Regular cardiac myocyte (primary cell): ENCODE results near the gene CERS2. TPM values are rescaled to one million over a fixed set of nuclear protein-coding genes. Genes with fewer than 3 reads are reported as not detected.

Experiments used
- total RNA-seq: library from RNA; depleted of rRNA; stranded (reverse); fragments of >200 nt; gene quantifications from 2 replicates; pipeline ENCODE4 v1.2.3, GENCODE V29; 2014

Gene CERS2, protein sequence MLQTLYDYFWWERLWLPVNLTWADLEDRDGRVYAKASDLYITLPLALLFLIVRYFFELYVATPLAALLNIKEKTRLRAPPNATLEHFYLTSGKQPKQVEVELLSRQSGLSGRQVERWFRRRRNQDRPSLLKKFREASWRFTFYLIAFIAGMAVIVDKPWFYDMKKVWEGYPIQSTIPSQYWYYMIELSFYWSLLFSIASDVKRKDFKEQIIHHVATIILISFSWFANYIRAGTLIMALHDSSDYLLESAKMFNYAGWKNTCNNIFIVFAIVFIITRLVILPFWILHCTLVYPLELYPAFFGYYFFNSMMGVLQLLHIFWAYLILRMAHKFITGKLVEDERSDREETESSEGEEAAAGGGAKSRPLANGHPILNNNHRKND
- total RNA-seq, result 108 and 150 TPM in 2 replicates

DNA sequence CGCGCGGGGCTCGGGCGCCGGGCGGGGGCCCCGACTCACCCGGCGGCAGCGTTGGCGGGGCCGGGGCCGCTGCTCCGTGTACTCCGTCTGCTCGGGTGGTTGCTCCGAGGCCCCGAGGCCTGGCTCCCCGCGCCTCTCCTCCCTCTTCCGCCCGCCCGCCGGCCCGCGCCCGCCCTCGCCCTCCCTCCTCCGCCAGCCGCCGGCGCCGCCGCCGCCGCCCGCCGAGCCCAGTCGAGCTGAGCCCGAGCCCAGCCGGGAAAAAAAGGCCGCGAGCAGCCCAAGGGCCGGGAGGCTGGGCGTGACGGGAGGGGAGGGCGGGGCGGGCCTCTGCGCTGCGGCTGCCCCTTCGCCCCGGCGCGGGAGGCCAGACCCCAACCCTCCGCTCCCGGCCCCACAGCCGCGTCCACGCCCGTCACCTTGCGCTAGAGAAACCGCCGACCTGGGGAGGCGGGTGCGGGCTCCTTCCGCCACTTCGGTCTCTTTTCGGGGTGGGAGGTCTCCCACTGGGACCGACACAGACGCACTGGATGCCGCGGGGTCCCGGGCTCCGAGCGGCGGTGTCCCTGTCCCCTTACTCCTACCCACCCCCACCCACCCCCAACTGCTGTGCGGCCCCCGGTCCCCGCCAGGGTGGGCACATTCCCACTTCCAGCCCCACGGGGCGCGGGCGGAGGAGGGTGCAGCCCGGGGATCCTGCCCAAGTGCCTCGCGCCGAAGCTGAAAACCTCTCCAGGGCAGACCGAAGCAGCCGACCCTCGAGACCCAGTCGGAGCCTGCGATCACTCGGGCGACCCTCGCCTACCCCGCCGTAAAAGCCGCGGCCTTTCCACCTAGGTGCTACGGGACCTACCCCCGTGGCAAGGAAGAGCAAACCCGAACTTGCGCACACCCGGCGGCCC, at the start of gene CERS2:
CERS2 (minus strand) TSS at position 256 of the 899 bp plus-strand sequence. CDS start 5,745 bp downstream, outside the sequence.

DNA sequence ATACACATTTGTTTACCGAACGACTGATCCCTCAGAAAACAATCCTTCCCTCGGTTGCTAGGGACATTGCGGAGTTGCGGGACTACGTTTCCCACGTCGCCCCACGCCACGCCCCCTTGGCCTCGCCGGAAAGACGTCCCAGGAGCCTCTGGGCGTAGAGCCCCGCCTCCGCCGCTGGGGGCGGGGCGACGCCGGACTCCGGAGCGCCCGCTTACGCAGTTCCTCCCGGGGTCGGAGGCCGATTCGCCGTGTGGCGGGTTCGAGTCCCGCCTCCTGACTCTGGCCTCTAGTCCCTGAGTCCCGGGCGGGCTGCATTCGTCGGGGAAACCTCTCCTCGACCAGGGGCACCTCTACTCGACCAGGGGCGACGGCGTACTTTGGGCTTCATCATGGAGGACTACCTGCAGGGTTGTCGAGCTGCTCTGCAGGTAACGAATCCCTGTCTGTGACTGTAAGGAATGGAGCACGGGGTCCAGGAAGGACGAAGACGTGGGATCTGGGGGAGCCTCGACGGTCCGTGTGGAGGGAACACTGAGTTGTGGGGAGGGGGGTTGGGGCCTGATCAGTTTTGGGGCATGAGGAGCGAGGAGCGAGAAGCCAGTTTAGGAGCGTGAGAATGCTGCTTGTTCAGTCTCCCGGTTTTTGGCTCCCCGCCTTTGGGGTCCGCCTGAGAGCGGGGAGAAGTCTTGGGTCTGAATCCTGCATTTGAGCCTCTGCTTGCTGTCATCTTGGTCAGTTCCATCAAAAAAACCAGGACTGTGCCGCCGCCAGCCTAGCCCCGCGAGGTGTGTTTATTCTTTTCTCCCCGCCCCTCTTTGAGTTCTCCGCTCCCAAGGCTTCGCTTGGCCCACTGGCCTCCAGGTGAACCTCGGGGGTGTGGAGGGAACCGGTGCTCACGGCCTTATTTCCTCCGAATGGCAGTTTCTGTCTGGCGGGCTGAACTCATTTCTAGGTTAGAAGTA, 33.9 kb upstream of the CERS2 start, which contains the start of gene PRUNE1:
PRUNE1 (plus strand) TSS at position 206 of the 962 bp plus-strand sequence; CDS start at position 390, 184 bp downstream.

DNA sequence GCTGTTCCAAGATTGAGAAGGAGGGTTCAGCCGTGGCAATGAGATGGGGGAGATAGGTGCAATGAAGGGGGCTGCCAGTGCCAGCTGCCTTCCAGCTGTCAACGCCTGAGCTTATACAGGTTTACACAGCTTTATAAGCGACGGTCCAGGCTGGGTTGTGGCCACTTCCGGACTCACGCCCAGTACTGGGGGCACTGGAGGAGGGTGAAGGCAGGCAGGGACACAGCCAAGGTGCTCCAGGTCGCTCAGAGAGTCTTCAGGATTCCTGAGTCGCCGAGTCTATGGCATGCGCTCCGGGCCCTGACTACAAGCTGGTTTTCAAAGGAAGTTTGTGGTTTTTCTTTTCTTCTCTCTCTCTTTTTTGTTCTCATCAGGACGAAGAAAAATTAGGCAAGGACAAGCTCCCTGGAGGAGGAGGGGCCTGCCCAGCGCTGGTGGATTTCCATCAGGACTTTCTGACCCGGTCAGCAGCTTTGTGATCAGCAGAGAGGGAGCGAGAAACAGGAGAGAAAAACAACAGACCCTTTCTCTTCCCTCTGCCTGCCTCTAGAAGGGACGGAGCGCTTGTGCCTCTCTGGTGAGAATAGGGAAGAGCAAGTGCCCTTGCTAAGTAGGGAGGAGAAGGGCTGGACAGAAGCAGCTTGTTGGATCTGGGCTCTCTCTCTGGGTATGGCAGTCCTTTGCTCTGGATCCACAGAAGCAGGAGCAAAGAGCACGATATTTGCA, 31.9 kb upstream of the CERS2 start, which contains the start of gene MINDY1:
MINDY1 (minus strand) TSS at position 576 of the 726 bp plus-strand sequence. CDS start 4,285 bp downstream, outside the sequence.

DNA sequence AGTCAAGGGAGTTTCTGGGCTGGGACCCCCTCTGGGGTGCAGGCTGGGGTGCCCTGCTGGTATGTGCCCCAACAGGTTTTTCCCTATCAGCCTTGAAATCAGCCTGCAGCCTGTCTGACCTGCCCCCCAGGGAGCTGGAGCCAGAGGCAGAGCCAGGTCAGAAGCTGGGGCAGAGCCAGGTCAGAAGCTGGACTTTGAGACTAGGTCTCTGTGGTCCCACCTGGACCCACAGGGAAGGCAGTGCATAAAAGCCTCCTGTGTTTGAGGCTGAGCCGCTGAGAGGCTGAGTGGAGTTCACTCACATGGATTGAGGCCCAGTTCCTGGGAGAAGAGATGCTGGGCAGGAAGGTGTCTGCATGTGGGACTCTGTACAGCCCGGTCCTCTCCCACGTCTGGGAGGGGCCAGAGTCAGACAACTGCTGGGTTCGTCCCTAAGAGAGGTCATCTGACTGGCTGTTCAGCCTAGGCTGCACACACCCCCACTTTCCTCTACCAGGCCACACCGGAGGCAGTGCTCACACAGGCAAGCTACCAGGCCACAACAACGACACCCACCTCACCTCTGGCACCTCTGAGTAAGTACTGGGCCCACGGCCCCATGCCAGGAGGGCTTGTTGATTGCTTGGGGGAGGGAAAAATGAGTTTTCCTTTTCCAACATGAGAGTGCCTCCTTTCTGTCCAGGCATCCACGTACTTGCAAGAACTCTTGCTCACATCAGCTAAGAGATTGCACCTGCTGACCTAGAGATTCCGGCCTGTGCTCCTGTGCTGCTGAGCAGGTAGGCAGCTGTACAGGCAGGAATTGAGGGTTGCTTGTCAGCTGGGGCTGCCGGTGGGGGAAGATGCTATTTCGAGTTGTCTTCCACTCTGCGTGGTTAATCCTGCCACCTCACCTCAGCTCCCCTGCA, 7.4 kb upstream of the CERS2 start, which contains the start of gene ANXA9:
ANXA9 (plus strand) TSS at position 488 of the 908 bp plus-strand sequence. CDS start 814 bp downstream, outside the sequence.

DNA sequence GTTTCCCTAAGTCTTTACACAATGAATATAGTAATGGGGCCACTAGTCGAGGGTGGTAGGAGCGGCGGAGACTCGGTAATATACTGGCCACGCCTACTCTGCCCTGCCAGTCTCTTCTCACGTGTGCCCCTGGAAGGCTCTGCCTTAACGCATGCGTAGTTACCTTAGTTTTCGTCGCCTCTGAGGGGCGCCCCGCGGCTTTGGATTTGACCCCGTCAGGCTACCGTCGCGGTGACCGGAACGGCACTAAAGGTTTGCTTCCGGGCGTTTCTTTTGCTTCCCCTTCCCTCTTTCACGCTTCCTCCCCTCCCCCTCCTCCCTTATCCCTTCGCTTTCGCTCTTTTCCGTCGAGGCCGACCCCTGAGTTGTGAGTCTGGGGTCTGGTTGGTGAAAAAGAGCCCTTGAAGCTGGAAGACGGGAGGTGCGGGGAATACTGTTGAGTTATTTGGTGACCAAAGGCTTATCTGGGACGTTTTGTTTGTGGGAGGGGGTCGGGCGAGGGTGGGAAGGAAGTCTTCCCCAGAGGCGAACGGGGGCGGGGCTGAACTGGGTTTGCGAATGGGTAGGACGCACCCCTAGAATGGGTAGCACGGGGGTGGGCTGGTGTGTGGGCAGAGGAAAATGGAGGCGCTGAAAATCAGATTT, 48.4 kb downstream of the CERS2 start, which contains the start of gene SETDB1:
SETDB1 (plus strand) TSS at position 267 of the 645 bp plus-strand sequence. CDS start 1,352 bp downstream, outside the sequence.

Other genes with a start within 250 kb of the CERS2 start
- 3.3 and 12.4 TPM in 2 replicates for gene CTSS, start 209.1 kb downstream of the CERS2 start, total RNA-seq
- 5.4 and 24.2 TPM in 2 replicates for gene CTSK, start 166.6 kb downstream of the CERS2 start, total RNA-seq
- gene ARNT, start 98.2 kb downstream of the CERS2 start, total RNA-seq, result 28.2 and 37.5 TPM in 2 replicates
- gene CTXND2, start 87.7 kb downstream of the CERS2 start, total RNA-seq, result not detected in 2 replicates
- 21.9 and 26.8 TPM in 2 replicates for gene SETDB1, start 48.5 kb downstream of the CERS2 start, total RNA-seq
- gene ANXA9, start 7.5 kb upstream of the CERS2 start, total RNA-seq, result not detected in 2 replicates
- gene MINDY1, start 32.1 kb upstream of the CERS2 start, total RNA-seq, result 6.5 and 8.5 TPM in 2 replicates
- 5.9 and 10.7 TPM in 2 replicates for gene PRUNE1, start 33.6 kb upstream of the CERS2 start, total RNA-seq
- 0.28 and 0.38 TPM in 2 replicates for gene BNIPL, start 61.8 kb upstream of the CERS2 start, total RNA-seq
- 1.5 and 1.7 TPM in 2 replicates for gene C1orf56, start 72.9 kb upstream of the CERS2 start, total RNA-seq
- gene CDC42SE1, start 84.8 kb upstream of the CERS2 start, total RNA-seq, result 46.2 and 69.2 TPM in 2 replicates
- gene MLLT11, start 85.6 kb upstream of the CERS2 start, total RNA-seq, result 5.9 and 6.3 TPM in 2 replicates
- 21.3 and 21.7 TPM in 2 replicates for gene GABPB2, start 95.9 kb upstream of the CERS2 start, total RNA-seq
- 1.1 and 1.3 TPM in 2 replicates for gene SEMA6C, start 171.8 kb upstream of the CERS2 start, total RNA-seq
- gene TNFAIP8L2, start 181.8 kb upstream of the CERS2 start, total RNA-seq, result not detected in 2 replicates
- 3.9 and 6.7 TPM in 2 replicates for gene LYSMD1, start 191.1 kb upstream of the CERS2 start, total RNA-seq
- gene SCNM1, start 191.3 kb upstream of the CERS2 start, total RNA-seq, result 20.1 and 25.7 TPM in 2 replicates
- gene TMOD4, start 201.1 kb upstream of the CERS2 start, total RNA-seq, result 0.19 TPM in 1 of 2 replicates, not detected in the other
- gene VPS72, start 215.4 kb upstream of the CERS2 start, total RNA-seq, result 37.2 and 53.1 TPM in 2 replicates
- gene PIP5K1A, start 223.7 kb upstream of the CERS2 start, total RNA-seq, result 54.7 and 58.3 TPM in 2 replicates